D341Med (cell line): Measurements from ENCODE around the gene KIFAP3.
"Not testable (repeated sequence)": the region's sequence is repeated elsewhere in the genome, so short reads cannot be mapped to it uniquely, and the experiment has no call there.

Experiments
- DNase-seq: peaks from one replicate; pipeline ENCODE4 v3.0.0; 2012; ENCODE audit warnings: low spot score

The KIFAP3 gene

GRCh38 chr1:170074250-170075157 lies at the start of gene KIFAP3:
Gene KIFAP3, minus strand, starts transcription at chr1:170074695. Its CDS starts 228 bp downstream, at chr1:170074467.
- peak; percentile 99 for DNase-seq

- DNase-seq, result no peak
These were observed 47.9 kb upstream of the KIFAP3 start for GRCh38 chr1:170122366-170122765.

- no peak for DNase-seq
These were observed 40.4 kb upstream of the KIFAP3 start for GRCh38 chr1:170114906-170115305.

GRCh38 chr1:170113140-170113539 lies 38.6 kb upstream of the KIFAP3 start:
- not testable (repeated sequence) for DNase-seq

- DNase-seq, result no peak
These were observed 23.0 kb upstream of the KIFAP3 start for GRCh38 chr1:170097449-170097948.

- no peak for DNase-seq
These were observed 22.4 kb upstream of the KIFAP3 start for GRCh38 chr1:170096806-170097340.

- DNase-seq, result no peak
These were observed 21.7 kb upstream of the KIFAP3 start for GRCh38 chr1:170095976-170096748.

GRCh38 chr1:170094697-170095616 lies 20.5 kb upstream of the KIFAP3 start:
- DNase-seq, result not testable (repeated sequence)

- no peak for DNase-seq
These were observed 12.0 kb upstream of the KIFAP3 start for GRCh38 chr1:170086399-170087032.

- DNase-seq, result no peak
These were observed 10.6 kb upstream of the KIFAP3 start for GRCh38 chr1:170085091-170085490.

- no peak for DNase-seq
These were observed 4.2 kb upstream of the KIFAP3 start for GRCh38 chr1:170078610-170079189.

- no peak for DNase-seq
These were observed 3.4 kb upstream of the KIFAP3 start for GRCh38 chr1:170077926-170078325.

- DNase-seq, result not testable (repeated sequence)
These were observed 2.5 kb upstream of the KIFAP3 start for GRCh38 chr1:170076952-170077351.

- DNase-seq, result no peak
These were observed 1.7 kb upstream of the KIFAP3 start for GRCh38 chr1:170076199-170076598.

- DNase-seq, result no peak
These were observed 691 bp upstream of the KIFAP3 start for GRCh38 chr1:170075186-170075585.

GRCh38 chr1:170073893-170074249 lies 624 bp downstream of the KIFAP3 start:
- no peak for DNase-seq

GRCh38 chr1:170071378-170071777 lies 3.1 kb downstream of the KIFAP3 start:
- DNase-seq, result no peak

GRCh38 chr1:170068923-170069322 lies 5.6 kb downstream of the KIFAP3 start:
- no peak for DNase-seq

- DNase-seq, result no peak
These were observed 7.2 kb downstream of the KIFAP3 start for GRCh38 chr1:170067253-170067819.

GRCh38 chr1:170064821-170065220 lies 9.7 kb downstream of the KIFAP3 start:
- DNase-seq, result no peak
